Measurements from ENCODE around the gene PGLYRP4.
A peak's percentile ranks its signal among the peaks of the same experiment; 100 is the strongest.

PGLYRP4 gene

DNA sequence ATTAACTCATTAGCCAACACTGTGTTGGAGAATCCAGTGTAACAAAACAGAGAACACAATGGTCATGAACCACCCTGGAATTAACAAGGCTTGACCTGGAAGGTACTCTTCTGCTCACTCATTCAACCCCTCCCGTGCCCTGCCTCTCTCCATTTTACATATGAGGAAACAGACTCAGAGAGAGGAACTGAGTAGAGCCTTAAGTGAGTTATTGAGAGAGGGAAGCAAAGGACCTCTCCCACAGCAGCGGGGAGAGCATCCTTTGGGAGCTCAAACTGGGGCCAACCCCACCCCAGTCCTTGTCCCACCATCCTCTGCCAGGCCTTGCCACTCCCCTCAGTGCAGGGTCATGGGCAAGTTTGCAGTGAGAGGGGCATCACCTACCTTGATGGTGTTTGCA, 25.4 kb upstream of the PGLYRP4 start:
- no peak for DNase-seq

DNA sequence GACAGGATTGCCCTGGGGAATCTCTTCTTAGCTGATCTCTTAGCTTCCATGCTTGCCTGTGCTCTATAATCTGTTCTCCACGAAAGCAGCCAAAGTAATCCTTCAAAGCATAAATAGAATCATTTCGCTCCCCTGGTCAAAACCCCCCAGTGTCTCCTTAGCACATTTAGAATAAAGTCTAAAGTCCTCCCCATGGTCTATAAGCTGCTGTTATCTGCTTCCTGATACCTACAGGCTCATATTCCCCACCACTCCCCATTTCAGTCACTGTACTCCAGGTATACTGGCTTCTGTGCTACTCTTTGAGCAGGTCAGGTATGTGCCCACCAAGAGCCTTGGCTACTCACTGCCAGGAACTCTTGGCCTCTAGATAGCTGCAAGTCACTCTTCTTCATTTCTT, 23.9 kb upstream of the PGLYRP4 start:
- no peak for DNase-seq

DNA sequence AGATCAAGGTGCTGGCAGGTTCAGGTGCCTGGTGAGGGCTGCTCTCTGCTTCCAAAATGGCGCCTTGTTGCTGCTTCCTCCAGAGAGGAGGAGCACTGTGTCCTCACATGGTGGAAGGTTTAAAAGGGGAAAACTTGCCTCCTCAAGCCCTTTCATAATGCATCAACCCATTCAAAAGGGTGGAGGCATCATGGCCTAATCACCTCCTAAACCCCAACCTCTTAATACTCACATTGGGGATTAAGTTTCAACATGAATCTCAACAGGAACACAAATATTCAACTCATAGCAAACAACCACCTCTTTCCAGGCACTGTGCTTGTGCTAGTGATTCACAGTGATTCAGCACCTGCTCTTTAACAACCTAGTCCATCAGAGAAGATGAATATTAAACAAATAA, 22.6 kb upstream of the PGLYRP4 start:
- no peak for DNase-seq

DNA sequence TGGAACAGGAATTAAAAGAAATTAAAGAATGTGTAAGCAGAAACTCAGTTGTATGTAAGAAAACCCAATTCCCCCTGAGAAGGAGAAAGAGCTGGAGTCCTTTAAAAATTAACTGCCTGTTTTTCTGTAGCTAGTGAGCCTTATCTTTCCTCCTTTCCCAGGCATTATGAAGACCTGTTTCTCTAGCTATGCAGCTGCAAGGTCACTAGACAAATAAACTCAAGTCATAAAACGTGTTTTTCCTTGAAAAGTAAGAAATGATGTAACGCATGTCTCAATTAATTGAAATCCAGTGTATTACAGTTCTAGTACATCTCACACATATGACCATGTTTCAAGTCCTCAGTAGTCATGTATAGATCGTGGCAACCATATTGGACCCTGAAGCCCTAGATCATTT, 21.5 kb upstream of the PGLYRP4 start:
- DNase-seq: no peak

DNA sequence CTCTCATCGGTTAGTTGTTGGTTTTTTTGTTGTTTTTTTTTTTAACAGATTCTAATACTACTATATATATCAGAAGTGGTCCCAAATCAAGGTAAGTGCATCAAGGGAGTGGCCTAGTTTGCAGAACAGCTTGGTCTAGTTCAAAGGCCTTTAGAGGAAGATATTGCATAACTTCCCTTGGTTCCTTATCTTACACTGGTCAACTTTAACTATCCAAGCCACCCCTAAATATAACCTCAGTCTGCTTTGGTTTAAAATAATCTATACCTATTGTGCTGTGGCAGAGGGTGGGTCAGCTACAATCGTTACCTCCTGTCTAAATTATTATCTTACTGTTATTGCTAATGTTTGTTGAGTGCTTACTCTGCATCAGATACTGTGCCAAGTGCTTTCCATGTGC, 19.9 kb upstream of the PGLYRP4 start:
- no peak for DNase-seq

DNA sequence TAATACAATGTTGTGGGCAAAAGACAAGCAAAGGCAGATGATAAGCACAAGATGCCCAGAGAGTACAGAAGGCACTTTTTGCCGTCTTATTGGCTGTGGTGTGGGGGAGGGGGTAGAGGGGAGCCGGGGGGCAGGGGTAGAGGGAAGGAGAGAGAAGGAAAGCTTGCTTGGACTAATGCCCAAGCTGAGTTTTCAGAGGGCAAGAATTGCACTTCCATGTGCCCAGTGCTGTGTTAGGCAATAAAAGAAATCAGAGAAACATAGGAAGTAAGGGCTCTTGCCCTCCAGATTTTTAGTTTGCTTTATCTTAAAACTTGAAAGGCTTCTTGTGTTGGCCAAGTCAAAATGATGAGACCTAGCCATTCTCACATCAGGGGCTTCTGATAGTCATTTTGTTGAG, 18.4 kb upstream of the PGLYRP4 start:
- no peak for DNase-seq

DNA sequence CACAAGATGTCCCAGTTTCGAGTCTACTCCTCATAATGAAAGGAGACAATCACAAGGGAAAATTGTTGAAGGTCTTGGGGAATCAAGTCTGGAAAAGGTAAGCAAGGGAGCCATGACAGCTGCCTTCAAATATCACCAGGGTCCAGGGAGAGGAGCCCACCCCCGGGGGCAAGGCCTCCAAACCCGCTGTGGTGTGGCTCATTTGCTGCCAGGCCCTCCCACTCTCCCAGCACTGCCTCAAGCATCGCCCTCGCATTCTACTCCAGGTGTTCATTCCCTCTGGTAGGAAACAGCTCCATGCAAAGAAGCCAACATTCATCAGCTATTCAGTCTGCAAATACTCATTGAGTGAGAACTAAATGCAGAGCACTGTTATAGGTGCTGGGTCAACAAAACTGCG, 17.6 kb upstream of the PGLYRP4 start:
- DNase-seq: no peak

DNA sequence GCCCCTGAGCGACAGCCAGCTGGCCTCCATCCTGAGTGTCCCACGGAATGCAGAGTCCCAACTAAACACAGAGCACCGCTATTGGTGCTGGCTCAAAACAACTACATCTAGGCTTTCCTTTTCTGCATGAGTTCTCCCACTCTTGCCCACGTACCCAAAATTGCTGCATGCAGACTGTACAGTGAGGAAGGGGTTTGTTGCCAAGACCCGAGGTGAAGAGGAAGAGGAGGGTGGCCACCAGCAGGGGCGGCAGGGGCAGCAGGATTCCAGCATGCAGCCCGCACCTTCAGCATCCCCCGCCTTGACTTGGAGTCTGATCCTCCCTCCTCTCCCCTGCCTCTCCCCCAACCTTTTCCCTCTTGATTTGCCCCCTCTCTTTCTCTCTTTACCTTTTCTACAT, 17.1 kb upstream of the PGLYRP4 start:
- no peak for DNase-seq

DNA sequence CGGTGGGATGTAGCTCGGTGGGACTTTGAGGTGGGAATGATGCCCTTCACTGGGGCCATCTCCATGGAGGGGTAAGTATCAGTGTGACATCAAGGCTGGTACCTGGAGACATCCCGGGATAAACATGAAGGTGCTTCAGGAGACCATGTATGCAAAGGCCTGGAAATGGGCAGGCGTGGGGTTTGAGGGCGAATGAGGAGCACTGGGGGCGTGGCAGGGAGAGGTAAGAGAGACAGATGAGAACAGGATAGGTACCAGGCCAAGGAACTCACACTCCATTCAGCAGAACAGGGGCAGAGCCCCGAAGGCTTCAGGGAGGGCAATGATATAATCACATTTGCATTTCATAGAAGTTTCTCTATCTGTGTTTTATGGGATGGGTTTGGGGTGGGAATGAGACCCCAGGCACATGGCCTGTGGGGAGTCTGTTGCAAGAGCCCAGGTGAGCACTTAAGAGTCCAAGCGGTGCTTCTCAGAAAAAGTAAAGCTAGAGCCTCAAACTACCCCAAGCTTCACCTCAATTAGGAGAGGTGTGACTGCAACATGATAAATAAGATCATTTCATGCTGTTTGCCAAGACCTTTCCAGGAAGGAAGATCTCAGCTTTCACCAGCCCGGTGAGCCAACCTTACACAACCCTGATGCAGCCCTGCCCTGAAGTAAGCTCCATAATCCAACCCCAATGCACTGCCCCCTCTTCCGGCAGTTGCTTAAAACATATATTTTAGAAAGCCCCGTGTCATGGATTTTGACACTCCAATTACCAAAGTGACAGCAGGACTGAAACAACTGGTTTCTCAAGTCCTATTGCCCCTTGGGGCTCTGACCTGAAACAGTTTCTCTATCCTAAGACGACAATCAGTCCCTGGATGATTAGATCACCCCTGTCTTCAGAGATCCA, 16.4 kb upstream of the PGLYRP4 start:
- DNase-seq: no peak

DNA sequence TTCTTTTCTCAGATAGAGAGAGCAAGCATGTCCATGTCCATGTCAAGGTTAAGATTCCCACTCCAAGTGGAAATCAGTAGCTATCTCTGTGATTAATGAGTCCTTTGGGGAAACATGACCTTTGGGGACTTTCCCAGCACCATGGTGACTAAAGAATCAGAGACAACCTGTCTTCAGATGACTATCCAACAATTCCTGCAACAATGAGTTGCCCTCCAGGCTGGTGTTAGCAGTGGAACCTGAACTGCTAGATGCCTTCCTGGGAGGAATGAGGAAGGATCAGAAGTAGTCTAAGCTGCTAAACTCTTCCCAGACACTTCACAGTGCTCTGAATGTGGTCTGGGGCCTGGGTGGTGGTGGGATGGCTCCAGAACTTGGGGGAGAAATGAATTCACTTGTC, 15.5 kb upstream of the PGLYRP4 start:
- DNase-seq: no peak

DNA sequence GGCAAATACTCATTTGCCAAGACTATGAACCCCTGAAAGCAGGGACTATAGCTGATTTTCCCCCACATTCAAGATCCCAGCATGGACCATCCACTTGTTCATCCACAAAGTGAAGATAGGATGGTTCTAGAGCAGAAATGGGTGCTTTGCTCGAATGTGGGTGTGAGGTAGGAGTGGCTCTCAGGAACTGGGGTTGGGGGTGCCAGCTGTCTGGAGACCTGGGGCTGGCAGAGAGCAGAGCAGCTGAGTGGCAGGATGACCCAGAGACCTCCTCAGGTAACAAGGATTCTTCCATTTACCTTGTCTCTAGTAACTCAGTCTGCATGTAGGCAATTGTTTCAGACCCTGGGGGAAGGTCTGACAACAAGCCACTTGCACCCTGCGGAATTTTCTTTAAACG, 15.0 kb upstream of the PGLYRP4 start:
- DNase-seq: no peak

DNA sequence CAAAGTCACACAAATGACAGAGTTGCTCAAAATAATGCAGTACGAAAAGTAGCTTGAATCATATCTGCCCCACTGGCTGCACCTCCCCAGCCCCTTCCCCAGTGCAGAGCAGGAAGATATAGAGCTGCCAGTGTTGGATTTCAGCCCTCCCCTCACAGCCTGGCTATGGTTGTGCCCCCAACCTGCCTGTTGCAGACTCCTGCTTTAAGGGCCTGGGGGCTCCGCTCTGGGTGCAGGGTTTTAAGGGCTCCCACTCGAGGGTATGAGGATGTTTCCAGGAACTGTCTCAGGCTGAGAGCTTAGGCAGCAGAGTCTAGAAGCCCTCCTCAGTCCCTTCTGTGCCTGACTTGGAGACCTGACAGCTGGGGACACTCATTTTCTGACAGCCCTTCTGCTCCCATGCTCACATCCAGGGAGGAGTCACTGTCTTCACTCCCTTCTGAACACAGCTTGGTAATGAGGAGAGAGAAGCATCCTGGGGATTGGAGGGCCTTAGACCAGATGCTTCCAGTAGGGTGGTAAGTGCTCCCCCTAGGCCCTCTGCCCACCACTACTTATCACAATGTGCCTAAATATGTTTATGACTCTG, 13.6 kb upstream of the PGLYRP4 start:
- DNase-seq: no peak

DNA sequence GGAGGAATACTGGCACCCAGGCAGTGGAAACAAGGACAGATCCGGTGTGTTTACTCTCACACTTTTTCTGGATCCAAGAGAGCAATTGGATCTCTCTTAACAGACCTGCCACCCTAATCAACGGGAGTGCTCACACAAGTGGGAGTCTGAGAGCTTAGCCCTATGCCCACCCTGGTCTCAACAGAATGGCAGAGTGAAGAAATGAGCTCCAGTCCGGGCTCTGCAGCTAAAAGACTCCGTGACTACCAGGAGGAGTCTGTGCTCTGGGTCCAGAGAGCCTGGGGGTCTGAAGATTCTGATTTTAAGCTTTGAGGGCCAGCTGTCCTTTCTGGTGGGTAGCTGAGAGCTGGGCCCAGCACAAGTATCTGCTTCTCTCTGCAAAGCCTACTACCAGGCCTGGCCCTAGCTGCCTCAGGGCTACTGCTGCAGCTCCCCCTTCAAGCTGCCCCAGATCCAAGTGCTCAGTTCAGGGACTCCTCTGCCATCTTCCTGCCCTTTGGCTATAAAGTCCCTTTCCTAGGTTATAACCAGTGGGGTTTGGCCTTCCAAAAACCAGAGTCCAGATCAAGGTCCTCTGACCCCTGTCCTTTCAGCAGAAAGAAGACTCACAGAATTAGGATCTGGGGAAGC, 13.0 kb upstream of the PGLYRP4 start:
- no peak for DNase-seq

DNA sequence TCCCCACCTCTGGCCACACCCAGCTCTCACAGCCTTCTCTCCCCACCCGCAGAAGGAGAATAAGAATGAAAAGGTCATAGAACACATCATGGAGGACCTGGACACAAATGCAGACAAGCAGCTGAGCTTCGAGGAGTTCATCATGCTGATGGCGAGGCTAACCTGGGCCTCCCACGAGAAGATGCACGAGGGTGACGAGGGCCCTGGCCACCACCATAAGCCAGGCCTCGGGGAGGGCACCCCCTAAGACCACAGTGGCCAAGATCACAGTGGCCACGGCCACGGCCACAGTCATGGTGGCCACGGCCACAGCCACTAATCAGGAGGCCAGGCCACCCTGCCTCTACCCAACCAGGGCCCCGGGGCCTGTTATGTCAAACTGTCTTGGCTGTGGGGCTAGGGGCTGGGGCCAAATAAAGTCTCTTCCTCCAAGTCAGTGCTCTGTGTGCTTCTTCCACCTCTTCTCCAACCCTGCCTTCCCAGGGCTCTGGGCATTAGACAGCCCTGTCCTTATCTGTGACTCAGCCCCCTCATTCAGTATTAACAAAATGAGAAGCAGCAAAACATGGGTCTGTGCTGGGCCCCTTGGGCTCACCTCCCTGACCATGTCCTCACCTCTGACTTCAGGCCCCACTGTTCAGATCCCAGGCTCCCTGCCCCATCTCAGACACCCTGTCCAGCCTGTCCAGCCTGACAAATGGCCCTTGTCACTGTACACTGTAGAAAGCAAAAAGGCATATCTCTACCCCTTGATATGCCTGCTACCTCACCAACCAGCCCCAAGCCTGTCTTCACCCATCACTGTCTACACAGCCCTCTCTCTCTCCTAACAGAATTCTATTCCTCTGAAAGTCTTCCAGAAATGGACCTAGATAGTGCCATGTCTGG, 12.2 kb upstream of the PGLYRP4 start:
- no peak for DNase-seq

DNA sequence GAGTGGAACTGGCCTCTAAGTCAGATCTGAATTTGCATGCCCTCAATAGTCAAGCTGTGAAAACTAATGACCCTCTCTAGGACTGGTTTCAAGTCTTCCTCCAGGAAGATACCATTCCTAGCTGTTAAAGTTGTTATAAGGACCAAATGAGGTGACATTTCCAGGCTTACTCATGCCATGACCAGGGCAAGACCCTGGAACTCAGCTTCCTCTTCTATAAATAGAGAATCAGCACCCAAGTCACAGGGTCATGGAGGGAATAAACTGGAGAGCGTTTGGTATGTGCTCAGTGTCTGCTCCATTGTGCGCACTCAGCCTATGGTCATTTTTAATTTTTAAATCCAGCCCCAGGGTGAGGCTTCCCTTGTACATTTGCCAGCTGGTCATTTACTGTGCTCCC, 11.5 kb upstream of the PGLYRP4 start:
- DNase-seq: no peak

DNA sequence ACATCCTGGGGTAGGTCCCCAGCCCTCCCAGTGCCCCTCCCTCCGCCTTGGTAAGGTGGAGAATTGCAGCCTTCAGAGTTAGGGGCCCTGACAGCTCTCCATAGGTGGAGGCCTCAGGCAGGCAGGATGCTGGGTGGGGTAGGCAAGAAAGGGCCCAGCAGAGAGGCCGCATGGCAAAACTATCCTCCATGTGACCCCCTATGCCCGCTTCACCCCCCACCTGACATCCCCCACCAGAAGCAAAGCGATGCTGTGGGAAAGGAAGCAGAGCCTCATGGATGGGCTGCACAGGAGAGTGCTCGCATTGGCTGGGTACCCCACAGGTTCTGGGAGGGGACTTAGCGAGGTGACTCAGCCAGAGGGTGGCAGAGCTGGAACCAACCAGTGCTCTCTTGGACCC, 10.6 kb upstream of the PGLYRP4 start:
- DNase-seq: no peak

DNA sequence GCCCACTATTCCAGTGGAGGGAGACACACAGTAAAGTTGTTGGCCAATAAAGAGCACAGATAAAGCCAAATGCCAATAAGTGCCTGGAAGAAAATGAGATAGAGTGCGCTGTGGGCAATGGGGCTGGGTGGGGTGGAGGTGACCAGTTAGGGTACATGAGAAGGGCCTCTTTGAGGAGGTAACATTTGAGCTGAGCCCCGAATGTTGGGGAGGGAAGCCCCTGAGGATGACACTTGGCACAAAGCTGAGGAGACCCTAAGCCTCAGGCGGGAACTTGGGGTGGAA, 10.0 kb upstream of the PGLYRP4 start:
- no peak for DNase-seq

DNA sequence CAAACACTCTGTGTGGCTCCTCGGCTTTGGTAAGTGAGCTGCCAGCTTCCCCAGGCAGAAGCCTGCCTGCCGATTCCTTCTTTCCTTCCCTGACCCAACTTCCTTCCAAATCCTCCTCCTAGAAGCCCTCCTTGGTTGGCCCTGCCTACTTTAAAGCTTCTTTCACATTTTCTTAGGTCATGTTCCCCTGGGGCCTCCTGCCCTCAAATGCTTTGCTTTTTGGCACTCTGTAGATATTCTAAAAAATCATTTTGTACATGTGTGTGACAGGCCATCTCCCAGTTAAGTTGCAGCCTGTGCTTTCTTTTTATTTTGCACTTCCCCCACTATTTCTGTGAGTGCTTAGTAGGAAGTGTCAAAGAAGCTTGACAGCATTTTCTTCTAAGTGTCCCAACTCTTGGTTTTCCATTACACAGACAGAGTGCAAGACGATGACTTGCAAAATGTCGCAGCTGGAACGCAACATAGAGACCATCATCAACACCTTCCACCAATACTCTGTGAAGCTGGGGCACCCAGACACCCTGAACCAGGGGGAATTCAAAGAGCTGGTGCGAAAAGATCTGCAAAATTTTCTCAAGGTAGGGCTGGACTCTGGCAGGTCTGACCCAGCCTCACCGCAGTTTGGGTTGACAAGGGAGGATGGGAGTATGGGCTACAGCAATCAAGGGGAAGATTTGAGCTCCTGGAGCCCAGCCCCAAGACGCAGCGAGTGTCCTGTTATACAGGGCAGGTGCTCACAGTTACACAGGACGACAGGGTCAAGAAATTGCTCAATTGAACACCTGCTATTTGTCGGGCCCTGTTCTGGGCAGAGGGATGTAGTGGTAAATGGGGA, 9.4 kb upstream of the PGLYRP4 start, which contains the start of gene S100A9:
Gene S100A9, plus strand, starts transcription at position 2 of the 838 bp plus-strand sequence. Its CDS starts 430 bp downstream, at position 432.
- DNase-seq: no peak

DNA sequence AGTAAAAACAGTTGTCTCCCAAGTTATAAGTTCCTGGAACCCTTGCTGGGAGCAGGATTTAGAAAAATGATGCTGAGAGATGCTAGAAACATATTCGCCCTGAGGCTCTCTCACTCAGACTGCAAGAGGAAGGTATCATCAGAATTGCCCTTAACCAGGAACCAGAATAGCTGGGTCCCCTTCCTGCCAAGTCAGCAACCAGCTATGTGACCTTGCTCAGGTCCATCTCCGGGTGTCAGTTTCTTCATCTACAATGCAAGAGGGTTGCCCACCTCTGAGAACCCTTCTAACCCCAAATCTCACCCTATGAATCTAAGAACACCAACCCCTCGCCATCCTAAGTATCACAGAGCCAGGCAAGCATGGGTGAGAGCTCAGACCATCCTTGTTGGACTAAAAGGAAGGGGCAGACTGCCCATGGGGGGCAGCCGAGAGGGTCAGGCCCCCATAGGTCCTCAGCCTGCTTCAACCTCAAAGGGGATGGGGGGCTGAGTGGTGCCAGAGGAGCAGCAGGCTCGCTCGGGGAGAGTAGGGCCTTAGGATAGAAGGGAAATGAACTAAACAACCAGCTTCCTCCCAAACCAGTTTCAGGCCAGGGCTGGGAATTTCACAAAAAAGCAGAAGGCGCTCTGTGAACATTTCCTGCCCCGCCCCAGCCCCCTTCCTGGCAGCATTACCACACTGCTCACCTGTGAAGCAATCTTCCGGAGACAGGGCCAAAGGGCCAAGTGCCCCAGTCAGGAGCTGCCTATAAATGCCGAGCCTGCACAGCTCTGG, 8.6 kb upstream of the PGLYRP4 start:
- peak in 1 of 3 experiments; percentile 9 for DNase-seq

DNA sequence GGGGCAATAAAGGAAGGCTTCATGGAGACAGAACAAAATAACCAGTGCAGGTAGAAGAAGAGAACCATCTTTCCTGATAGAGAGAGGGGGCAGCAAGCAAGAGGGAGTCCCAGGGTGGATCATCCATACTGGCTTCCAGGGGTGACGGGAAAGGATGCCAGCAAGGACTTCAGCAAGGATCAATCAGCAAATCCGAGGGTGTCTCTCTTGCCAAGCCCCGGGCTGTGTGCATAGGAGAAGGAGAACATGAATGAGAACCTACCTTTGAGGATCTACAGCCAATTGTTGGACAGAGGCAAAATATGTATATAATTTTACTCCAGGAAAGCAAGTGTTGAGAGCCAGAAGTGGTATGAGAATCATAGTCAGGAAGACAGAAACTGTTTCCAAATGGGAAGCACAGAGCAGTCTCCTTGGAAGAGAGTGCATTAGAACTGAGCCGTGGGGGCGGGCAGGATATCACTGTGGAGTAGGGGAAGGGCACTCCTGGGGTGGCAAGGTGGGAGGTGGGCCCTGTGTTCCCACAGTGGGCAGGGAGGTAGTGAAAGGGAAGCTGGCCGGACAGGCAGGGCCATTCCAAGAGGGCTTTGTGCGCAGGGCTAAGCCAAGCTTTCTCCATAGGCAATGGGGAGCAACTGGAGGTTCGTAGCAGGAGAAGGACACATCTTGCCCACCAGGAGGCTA, 7.9 kb upstream of the PGLYRP4 start:
- no peak for DNase-seq
